HEK293T (cell line): ENCODE results near the gene GCN1.

Source experiments
- CTBP1 ChIP-seq: fragments of 450-650 bp; IDR thresholded peaks from 2 replicates; pipeline ENCODE4 v1.6.1; 2016; ENCODE audit warnings: borderline replicate concordance
- FOXM1 ChIP-seq: fragments of 450-650 bp; IDR thresholded peaks from 2 replicates; pipeline ENCODE4 v1.6.1; 2017; ENCODE audit warnings: mild to moderate bottlenecking, borderline replicate concordance
- HDGF ChIP-seq: fragments of 450-650 bp; IDR thresholded peaks from 2 replicates; pipeline ENCODE4 v1.6.1; 2017; ENCODE audit warnings: antibody characterized with exemption, borderline replicate concordance
- L3MBTL2 ChIP-seq: fragments of 450-650 bp; conservative IDR thresholded peaks from 2 replicates; pipeline ENCODE4 v1.6.1; 2016; ENCODE audit warnings: mild to moderate bottlenecking
- TARDBP ChIP-seq: fragments of 450-650 bp; IDR thresholded peaks from 2 replicates; pipeline ENCODE4 v1.6.1; 2016

DNA sequence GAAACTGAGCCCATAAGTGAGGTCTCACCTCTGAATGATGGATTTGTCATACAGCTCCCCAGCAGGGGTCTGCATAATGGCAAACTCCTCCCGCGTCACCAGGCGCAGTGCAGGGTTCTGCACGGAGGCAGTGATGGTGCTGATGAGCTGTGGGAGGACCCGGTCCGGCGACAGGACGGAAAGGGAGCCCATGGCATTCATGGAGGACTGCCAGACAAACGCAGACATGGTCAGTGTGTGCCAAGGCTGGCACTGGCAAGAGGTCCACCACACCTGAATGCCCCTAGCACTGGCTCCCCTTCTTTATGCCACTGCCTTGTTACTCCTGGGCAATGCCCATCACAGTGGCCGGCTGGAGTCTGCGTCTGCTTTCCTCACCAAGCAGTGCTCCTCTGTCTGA lies 32.7 kb downstream of the GCN1 start:
- TF ChIP-seq CTBP1 (no peak), HDGF (no peak), FOXM1 (no peak), L3MBTL2 (no peak), TARDBP (no peak)
